HG03565 (cell line): ENCODE measurements around the gene BRF1.
"Not testable (repeated sequence)": the region's sequence is repeated elsewhere in the genome, so short reads cannot be mapped to it uniquely, and the experiment has no call there.

Source experiments
- ATAC-seq: cut with Tn5 transposase; IDR thresholded peaks from one replicate; pipeline ENCODE4 v1.9.1; 2021; ENCODE audit warnings: mild to moderate bottlenecking, moderate library complexity; ENCODE audit not compliant: unreplicated experiment

Gene BRF1

DNA sequence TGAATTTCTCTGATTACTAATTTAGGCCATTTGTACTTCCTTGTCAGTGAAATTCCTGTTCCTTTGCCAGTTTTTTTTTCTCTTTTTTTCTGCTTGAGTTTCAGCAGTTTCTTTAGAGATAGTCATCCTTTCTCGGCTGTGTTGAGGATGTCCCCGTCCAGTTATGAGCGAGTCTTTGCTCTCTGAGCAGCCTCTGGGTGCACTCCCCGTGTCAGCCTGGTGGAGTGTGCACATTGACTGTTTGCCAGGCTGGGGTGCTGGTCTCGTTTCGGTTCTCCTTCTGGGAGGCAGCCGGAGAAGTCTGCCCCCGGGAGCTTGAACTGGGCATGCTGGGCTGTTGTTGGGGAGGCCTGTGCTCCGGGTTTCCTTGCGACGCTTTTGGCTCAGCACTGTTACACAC lies 16.7 kb upstream of the BRF1 start:
- no peak for ATAC-seq

DNA sequence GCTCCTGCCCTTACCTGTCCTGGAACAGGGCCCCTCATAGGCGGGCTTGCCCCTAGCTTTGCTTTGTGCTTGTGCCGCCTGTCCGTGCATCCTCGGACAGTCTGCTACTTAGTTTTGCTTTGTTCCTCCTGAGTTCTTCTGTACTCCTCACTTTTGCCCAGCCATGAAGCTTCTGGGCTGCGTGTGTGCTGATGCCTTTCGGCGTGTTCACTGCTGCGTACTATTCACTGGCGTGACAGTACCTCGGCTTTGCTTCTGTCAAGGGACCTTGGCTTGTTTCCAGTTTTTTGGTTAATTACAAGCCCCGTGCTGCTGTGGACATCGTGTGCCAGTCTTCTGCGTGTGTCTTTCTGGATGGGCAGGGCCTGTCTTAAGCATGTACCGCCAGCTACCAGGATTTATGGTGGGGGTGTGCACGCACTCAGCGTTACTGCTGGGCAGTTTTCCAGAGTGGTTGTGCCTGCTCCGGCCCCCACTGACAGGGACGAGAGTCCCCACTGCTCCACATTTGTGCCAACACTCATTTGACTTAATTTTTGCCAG lies 16.2 kb upstream of the BRF1 start:
- ATAC-seq = no peak

DNA sequence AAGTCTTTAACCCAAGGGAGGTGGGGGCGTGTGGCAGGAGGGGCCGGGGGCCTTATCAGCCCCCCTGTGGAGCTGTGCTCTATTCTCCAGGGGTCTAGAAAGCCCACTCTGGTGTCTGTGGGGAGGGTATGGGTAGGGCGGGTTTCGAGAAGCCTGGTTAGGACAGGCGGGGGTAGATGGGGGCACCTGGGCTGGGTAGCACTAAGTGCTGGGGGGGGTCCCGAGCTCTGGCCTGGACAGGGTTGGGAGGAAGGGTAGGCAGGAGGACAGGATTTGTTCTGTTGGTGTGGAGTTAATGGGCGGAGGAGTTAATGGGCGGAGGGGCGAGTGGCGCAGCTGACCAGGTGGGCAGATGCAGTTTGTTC lies 15.8 kb upstream of the BRF1 start:
- ATAC-seq = no peak

DNA sequence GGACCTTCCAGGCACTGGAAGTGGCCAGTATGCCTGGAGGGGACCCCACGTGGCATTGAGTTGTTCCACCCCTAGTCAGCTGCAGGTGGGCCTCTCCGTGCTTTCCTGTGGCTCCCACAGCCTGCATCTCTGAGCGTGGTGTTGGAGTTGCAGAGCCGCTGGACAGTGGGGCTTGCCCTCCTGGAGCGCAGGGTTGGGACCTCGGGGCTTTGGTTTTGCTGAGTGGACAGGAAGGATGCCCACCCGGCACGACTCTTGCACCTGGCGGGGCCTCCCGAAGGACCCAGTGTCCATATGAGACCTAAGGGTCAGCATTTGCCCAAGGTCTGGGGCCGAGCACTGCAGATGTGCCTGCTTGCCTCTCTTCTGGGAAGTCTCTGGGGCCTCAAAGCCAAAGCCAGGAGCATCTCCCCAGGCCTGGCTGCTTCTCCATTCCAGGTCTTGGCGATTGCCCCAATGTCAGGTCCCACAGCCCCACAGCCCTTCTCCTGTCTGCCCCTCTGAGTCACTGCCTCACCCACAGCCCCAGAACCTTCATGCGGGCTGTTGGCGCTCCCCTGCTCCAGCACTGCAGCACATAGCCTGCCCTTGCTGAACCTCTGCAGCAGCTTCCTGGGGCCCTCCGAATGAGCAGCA lies 15.3 kb upstream of the BRF1 start:
- no peak for ATAC-seq

DNA sequence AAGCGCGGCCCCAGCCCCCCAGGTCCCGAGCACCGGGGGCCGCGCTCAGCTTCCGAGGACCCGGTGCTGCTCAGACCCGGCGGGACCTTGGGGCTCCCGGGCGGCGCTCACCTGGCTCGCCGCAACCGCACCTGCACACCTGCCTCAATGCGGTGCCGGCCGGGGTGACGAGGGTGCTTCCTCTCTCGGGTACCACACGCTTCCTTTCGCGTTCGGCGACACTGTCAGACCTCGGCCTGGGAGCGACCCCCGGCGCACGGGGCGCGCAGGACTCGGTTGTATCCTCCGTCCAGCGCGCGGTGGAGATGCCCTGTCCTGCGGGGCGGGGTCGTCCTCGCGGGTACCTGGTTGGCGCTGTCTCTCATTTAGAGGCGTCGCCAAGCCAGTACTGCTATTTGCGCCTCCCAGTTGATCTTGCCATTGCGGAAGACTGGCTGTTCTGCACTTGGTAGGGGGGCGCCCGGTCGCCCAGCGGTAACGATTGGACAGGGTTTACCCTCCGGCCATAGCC lies 14.5 kb upstream of the BRF1 start:
- peak; percentile 7 for ATAC-seq

DNA sequence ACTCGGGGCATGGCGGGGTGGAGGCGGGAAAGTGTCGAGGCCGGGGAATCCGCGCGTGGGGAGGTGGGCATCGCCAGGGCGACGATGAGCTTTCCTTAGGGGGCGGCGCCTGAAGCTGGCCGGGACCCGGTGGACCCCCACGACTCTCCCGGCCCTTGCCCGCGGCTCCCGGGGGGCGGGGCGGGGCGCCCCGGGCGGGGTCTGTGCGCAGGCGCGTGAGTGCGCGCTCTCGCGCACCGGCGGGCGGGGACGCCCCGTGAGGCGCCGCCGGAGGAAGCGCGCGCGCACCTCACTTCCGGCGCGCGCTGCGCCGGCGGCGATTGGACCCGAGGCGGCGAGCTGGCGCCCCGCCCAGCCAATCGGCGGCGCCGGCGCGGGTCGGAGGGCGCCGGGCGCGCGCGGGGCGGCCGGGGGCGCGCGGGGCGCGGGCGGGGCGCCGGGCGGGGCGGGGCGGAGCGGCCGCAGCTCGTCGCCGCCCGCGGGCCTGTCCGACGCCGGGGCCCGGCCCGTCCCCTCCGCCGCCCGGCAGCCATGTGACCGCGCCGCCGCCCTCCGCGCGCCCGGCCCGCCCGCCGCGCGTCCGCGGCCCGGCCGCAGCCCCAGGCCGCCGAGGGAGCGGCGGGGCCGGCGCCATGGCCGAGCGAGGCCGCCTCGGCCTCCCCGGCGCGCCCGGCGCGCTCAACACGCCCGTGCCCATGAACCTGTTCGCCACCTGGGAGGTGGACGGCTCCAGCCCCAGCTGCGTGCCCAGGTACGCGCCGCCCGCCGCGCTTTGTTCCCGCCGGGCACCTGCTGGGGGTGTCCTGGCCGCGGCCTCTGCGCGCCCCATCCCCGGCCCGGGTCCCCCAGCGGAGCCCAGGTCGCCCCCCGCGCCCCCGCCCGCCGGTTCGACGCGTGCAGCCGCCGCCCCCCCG lies 13.7 kb upstream of the BRF1 start, which contains the start of gene PACS2:
Gene PACS2 (plus strand): TSS at position 462 of the 914 bp plus-strand sequence. CDS start 171 bp downstream, at position 633.
- ATAC-seq = peak; percentile 71

DNA sequence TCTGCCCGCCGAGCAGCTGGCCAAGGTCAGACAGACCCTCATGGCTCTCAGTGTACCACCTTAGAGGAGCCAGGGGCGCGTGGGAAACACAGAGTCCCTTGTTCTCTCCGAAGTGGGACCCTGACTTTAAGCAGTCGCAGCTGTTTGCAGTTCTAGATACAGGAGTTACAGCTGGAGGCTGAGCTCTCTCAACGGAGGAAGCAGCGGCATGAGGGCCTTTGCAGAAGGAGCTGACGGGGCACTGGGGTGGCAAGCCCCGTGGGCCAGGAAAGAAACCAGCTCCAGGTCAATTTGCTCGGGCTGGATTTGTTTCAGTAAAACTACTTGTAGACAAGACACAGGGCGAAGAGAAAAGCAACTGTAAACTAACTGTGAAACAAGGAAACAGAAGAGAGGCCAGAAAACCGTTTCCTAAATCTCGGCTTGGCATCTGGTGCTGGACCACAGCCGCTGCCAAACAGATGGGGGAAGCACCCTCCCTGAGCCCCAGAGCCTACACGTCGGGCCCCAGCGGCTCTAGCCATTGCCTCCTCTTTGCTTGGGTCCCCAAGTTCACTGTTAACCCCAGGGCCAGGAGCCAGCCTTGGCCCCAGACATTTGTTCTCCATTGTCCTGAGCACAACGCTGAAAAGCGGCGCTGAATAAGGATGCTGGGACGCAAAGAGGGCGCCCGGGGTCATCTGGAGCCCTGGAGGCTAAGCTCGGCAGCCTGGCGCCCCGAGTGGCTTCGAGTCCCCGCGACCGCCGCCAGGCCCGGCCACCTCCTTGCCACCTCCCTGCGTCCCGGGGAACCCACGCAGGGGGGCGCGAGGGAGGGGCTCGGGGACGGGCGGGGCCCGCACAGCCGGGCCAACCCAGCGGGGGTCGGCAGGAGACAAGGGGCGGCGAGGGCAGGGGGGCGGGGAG lies 12.8 kb upstream of the BRF1 start:
- ATAC-seq = no peak

DNA sequence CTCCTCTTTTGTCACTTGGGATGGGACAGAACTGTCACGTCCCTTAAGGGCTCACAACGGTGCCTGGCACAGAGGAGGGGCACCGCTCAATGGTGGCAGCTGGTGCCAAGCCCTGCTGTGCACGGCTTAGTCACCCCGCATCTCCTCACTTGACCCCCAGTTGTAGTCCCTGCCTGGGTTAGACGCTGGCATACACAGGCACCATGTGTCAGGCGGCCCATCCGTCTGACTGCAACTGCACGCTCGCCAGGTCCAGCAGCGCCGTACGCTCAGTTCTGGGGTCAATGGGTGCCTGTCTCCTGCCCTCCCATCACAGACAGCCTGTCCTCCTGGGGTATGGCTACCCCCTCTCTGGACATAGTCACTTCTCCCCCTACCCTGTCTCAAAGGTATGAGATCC lies 12.2 kb upstream of the BRF1 start:
- no peak for ATAC-seq

DNA sequence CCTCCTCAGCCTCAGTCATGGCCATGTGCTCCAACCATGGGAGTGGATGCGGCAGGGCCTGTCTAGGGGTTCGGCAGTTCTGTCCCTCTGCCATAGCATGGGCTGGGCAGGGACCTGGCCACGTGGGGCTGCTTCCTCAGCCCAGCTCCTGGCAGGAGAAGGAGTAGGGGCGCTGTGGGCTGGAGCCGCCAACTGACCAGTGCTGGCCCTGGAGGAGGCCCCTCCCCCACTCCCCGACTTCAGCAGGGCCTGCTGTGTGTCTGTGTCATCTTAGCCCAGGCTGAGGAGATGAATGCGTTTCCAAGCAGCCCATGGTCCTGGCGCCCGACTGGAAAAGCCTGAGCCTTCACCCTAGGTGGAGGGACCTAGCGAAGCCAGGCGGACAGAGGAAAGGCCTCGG lies 11.0 kb upstream of the BRF1 start:
- ATAC-seq = no peak

DNA sequence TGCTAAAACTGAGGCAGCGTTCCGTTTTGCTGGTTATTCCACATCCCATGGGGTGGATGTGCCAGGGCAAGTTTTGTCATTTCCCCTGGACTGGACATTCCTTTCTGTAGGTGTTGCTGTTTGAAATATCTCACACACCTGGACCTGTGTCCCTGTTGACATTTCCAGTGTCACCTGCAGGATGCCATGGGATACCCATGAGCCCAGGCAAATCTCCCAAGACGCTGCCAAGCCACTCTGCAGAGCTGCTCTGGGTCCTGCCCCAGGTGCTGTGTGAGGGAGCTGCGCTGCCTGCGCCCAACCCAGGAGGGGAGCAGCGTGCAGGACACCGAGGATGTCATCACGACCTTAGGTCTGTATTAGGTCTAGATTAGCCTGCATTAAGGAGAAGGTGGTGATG lies 8.6 kb upstream of the BRF1 start:
- ATAC-seq = no peak

DNA sequence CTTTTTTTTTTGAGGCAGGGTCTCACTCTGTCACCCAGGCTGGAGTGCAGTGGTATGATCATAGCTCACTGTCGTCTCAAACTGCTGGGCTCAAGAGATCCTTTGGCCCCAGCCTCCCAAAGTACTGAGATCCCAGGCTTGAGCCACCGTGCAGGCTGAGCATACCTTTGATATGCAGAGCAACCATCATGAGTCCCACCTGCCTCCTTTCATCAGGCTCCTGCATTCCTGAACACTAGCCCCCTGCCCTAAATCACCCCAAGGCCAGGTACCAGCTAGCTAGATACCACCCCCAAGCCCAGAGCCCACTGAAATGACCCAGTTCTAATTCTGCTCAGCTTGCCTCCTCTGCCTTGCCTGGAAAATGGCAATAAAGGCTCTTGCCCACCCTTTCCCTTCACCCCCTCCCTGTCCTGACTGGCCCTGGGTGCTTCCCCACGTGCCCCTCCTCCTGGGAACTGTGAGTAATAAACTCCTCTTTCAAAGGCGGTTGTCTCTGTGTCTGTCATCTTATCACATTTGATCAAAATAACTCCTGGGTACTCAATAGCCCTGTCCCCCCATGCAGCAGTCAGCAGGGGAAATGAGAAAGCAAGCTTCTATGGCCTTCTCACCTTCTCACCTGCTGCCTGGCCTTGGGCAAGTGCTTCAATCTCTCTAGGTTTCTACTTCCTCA lies 6.4 kb upstream of the BRF1 start:
- no peak for ATAC-seq

DNA sequence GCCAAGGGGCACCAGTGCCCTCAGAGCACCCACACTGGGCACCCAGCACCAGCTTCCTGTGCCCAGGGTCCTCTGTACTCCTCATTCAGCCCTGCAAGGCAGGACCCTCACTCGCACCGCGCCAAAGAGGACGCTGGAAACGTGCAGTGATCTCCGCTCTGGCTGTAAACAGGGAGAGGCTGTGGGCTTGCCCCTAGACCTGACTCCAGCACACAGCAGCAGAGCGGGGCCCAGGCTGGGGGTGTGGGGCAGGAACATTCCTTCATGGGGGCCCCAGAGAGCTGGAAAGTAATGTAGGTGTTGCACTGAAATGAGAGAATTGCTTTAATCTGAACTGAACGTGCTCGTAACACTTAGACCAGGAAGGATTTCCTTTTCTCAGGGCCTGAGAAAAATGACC lies 5.0 kb upstream of the BRF1 start:
- no peak for ATAC-seq

DNA sequence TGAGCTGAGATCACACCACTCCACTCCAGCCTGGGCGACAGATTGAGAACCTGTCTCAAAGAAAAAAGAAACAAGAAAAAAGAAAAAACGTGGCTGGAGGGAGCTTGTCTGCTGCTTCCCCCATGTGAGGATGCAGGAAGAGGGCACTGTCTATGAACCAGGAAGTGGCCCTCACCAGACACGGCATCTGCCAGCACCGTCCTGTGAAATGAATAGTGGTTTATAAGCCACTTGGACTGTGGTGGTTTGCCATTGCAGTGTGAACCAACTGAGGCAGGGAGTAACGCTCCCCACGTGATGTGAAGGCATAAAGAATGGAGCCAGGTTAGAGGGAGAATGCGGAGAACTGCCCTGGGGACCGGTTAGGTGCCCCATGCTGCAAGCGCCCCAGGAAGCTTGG lies 4.5 kb upstream of the BRF1 start:
- ATAC-seq = no peak

DNA sequence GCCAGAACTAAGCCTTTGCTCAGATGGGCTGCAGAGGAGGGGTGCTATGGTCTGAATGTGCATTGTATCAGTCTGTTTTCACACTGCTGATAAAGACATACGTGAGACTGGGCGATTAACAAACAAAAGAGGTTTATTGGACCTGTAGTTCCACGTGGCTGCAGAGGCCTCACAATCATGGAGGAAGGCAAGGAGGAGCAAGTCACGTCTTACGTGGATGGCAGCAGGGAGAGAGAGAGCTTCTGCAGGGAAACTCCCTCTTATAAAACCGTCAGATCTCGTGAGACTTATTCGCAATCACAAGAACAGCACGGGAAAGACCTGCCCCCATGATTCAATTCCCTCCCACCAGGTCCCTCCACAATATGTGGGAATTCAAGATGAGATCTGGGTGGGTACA lies 3.8 kb upstream of the BRF1 start:
- ATAC-seq = no peak

DNA sequence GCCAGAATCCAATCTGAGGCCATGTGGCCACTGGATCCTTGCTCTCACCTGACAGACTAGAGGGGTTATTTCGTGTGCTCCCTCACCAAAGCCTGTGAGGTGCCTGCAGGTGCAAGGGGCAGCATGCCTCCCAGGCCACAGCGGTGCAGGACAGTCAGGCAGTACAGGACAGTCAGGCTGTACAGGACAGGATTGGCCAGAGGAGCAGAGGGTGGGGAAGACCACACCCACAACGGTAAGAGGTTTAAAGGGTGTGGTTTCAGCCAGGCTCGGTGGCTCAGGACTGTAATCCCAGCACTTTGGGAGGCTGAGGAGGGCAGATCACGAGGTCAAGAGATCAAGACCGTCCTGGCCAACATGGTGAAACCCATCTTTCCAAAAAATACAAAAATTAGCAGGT lies 3.1 kb upstream of the BRF1 start:
- ATAC-seq = no peak

DNA sequence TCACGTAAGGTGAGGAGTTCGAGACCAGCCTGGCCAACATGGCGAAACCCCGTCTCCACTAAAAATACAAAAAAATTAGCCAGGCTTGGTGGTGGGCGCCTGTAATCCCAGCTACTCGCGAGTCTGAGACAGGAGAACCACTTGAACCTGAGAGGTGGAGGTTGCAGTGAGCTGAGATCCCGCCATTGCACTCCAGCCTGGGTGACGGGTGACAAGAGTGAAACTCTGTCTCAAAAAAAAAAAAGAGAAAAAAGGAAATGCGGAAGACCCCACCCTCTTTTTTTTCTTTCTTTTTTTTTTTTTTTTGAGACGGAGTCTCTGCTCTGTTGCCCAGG lies 1.1 kb upstream of the BRF1 start:
- not testable (repeated sequence) for ATAC-seq

DNA sequence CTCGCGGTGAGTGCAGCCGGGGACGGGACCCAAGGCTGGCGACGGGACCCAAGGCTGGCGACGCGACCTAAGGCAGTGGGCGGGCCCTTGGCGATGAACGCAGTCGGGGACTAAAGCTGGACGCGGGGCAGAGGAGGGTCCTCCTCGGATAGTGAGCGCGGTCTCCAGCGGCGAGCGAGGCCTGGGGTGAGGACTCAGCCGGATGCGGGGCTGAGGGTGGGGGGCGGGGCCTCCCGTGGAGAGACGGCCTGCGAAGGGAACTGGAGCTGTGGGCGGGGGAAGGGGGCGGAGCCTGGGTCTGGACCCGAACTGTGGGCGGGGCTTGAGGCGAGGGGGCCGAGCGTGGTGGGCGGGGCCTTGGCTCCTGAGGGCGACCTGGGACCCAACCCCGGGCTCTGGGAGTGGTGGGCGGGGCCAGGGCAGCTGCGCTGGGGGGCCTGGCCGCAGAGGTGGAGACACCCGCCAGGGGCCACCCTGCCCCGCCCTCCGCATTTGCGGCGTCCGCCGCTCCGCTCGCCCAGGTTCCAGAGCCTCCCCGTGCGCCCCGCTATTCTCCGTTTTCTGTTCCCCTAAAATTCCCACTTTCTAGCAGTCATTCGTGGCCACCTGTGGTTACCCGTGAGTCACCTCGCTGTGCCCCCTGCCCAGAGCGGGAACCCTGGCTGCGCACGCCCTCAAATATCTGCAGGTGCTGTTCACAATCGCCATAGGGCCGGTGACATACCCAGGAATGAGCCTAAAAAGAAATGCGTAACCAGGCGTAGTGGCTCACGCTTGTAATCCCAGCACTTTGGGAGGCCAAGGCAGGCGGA lies 508 bp upstream of the BRF1 start:
- peak; percentile 27 for ATAC-seq

DNA sequence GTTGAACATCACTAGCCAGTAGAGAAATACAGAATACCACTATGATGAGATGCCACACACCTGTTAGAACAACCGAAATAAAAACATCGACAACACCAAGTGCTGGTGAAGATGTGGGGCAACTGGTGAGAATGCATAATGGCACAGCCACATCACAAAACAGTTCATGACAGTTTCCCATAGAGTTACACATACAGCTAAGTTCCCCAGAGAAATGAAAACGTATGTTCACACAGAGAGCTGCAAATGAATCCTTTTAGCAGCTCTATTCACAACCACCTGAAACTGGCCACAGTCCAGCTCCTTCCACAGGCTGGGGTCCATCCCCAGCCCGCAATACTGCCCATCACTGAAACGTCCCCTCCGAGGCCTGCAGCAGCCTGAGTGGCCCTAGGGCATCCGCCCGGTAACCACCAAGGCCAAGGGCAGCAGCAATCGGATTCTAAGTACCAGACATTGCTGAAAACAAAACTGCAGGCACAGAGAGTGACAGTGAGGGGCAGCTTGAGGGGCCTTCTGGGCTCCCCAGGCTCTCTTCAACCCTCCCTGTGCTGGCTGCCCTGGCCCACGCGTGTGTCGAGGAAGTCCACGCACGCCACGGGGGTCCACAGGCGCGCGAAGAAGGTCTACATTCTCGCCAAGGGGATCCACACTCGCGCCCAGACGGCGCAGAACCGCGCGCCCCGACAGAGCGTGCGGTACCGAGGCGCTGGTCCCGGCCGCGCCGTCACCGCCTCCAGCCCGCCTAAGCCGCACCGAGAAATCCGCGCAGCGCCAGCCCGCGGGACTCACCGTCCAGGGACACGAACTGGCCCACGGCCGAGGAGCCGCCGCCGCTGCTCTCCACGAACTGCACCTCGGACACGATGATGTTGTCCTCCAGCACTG lies 903 bp downstream of the BRF1 start:
- peak; percentile 22 for ATAC-seq

DNA sequence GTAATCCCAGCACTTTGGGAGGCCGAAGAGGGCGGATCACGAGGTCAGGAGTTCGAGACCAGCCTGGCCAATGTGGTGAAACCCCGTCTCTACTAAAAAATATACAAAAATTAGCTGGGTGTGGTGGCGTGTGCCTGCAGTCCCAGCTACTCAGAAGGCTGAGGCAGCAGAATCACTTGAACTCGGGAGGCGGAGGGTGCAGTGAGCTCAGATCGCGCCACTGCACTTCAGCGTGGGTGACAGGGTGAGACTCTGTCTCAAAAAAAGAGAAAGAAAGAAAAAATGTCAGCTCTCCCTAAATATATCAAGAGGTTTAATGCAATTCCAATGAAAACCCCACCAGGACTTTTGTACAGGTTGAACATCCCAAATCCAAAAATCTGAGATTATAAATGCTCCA lies 3.5 kb downstream of the BRF1 start:
- ATAC-seq = not testable (repeated sequence)
